Activated CD8-positive, alpha-beta memory T cell treated with anti-CD3 and anti-CD28 coated beads, Interleukin-2, amount 50 U/mL, for 1 hour (primary cell): ENCODE results near the gene FZD2.
"Not testable (repeated sequence)": the region's sequence is repeated elsewhere in the genome, so short reads cannot be mapped to it uniquely, and the experiment has no call there.

Experiments used
- DNase-seq: peaks from one replicate; pipeline ENCODE4 v3.0.0-alpha.2; 2020; ENCODE audit errors: extremely low read depth

Gene FZD2

GRCh38 chr17:44556832-44557606, at the start of gene FZD2:
FZD2 (plus strand) TSS chr17:44557484; CDS start chr17:44557689, 205 bp downstream.
- DNase-seq = peak; percentile 26

GRCh38 chr17:44511241-44512134, 45.8 kb upstream of the FZD2 start:
- DNase-seq = not testable (repeated sequence)

DNA sequence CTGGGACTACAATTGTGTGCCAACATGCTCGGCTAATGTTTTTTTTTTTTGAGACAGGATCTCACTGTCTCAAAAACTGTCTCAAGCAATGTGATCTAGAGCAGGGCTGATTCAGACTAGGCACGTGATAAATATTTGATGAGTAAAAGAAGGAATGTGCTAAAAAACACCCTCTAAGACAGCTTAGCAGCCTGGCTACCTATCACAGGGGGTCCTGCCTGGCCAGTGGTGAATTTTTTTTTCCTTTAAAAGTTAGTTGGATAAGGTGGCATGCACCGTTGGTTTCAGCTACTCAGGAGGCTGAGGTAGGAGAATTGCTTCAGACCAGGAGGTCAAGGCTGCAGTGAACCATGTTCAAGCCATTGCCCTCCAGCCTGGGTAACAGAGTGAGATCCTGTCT, 39.3 kb upstream of the FZD2 start:
- DNase-seq = no peak

GRCh38 chr17:44522883-44523671, 34.2 kb upstream of the FZD2 start:
- DNase-seq = no peak

DNA sequence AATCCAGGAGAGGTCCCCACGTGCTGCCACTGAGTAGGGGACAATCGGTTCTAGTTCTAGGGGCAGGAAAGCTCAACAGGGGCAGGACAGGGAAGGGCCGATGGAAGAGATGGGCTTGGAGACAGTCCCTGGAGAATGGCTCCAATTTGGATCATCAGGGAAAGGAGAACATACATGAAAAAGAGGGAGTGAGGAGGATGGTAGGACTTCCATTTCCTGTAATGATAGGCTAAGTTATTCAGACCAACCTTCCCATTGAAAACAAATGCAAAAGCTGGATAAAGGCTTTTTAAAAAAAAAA, 33.7 kb upstream of the FZD2 start:
- no peak for DNase-seq

DNA sequence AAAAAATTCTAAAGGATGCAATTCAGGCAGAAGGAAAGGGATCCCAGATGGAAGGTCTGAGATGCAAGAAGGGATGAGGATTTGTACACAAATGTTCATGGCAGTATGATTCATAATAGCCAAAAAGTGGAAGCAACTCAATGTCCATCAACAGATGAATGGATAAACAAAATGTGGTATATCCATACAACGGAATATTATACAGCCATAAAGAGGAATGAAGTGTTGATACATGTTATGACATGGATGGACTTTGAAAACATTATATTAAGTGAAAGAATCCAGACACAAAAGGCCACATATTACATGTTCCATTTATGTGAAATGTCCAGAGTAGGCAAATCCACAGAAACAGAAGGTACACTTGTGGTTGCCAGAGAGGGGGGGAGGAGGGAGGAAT, 30.2 kb upstream of the FZD2 start:
- no peak for DNase-seq

DNA sequence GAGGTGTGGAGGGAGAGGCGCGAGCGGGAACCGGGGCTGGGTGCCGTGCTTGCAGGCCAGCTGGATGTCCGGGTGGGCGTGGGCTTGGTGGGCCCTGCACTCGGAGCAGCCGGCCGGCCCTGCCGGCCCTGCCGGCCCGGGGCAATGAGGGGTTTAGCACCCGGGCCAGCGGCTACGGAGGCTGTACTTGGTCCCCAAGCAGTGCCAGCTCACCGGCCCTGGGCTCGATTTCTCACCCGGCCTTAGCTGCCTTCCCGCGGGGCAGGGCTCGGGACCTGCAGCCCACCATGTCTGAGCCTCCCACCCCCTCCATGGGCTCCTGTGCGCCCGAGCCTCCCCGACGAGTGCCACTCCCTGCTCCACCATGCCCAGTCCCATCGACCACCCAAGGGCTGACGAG, 29.3 kb upstream of the FZD2 start:
- no peak for DNase-seq

DNA sequence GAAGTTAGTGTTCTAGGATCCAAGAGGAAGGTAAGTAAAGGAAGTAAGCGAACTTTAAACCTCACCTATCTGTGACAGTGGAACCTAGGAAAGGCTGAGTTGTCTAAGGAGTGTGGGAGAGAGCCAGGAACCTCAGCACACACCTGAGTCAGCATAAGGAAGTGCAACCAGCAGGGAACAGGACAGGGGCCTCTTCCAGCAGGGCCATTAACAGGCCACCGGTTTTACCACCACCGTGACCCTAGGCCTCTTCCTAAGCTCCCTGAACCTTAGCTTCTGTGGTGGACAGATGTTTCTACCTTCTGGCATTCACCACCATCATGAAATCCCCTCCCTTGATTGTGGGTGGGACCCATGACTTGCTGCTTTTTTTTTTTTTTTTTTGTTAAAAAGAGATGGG, 27.4 kb upstream of the FZD2 start:
- DNase-seq = no peak

GRCh38 chr17:44530896-44531418, 26.3 kb upstream of the FZD2 start:
- DNase-seq = no peak

GRCh38 chr17:44533533-44534246, 23.6 kb upstream of the FZD2 start:
- DNase-seq = peak; percentile 62

- no peak for DNase-seq
These were observed 21.0 kb upstream of the FZD2 start for GRCh38 chr17:44536090-44536953.

DNA sequence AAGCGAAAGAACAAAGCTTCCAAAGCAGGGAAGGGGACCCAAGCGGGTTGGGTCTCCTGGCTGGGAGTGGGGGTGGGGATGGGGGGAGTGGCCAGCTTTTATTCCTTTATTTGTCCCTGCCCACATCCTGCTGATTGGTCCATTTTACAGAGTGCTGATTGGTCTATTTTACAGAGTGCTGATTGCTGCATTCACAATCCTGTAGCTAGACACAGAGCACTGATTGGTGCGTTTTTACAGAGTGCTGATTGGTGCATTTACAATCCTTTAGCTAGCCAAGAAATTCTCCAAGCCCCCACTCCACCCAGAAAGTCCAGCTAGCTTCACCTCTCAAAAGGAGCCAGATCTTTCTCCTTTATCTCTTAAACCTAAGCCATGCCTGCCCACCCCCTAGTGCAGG, 19.4 kb upstream of the FZD2 start:
- not testable (repeated sequence) for DNase-seq

- no peak for DNase-seq
These were observed 17.6 kb upstream of the FZD2 start for GRCh38 chr17:44539673-44540072.

GRCh38 chr17:44540246-44541084, 16.8 kb upstream of the FZD2 start:
- DNase-seq = no peak

GRCh38 chr17:44541884-44542581, 15.3 kb upstream of the FZD2 start:
- no peak for DNase-seq

DNA sequence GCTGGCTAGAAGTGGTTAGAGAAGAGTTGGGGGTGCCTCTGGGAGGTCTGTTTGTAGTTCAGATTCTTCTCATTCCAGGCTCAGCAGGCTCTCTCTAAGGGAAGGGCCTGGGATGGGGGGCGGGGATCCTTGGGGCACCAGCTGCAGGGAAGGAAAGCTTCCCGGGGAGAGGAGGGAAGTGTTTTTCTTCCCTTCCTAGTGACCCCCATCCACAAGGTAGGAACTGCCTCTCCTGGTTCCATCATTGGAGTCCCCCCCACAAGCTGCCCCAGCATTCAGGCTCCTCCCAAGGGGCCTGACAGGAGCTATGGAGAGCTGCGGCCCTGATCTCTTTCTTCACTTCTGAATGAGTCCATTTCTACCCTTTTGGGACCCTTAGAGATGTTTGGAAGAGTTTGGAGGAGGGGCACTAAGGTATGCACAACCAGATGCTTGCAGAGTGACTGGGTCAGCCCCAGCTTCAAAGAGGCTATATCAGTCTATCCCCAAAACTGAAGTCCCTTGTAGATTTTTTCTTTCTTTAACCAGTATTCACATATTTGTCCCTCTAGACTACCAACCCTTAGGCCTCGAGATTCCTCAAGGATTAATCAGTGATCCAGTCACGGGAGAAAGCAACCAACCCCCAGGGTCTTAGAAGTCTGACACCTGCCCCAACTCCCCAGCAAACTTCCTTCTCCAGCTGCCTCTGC, 13.9 kb upstream of the FZD2 start:
- DNase-seq = no peak

DNA sequence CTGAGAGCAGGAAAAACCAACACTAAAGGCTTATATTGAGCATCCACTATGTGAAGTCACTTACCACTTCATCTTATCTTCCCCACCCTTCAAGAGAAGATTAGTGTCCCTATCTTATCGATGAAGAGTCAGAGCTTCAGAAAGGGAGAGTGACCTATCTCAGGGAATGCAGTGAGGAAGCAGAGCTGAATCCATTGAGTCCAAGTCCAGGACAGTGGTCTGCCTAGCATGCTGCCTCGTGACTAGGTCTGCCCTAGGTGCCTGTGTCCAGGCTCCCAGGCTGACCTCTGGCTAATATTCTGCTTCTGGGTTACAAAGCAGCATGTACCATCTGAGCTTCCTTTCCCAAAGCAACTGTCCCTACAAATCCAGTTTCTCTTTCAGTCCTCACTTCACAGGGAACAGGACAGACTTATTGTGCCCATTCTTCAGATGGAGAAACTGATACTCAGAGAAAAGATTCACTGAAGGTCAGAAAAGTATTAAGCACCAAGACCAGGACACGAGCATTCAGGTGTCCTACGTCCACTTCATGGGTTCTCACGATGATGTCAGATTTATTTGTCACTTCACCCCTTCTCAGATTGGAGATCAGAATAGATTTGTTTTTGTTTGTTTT, 13.3 kb upstream of the FZD2 start:
- no peak for DNase-seq
